GM21381 (cell line): ENCODE results near the gene RBFOX2.

Experiments
- ATAC-seq: cut with Tn5 transposase; IDR thresholded peaks from one replicate; pipeline ENCODE4 v1.9.1; 2021; ENCODE audit warnings: mild to moderate bottlenecking, moderate library complexity; ENCODE audit not compliant: unreplicated experiment

Gene RBFOX2

DNA sequence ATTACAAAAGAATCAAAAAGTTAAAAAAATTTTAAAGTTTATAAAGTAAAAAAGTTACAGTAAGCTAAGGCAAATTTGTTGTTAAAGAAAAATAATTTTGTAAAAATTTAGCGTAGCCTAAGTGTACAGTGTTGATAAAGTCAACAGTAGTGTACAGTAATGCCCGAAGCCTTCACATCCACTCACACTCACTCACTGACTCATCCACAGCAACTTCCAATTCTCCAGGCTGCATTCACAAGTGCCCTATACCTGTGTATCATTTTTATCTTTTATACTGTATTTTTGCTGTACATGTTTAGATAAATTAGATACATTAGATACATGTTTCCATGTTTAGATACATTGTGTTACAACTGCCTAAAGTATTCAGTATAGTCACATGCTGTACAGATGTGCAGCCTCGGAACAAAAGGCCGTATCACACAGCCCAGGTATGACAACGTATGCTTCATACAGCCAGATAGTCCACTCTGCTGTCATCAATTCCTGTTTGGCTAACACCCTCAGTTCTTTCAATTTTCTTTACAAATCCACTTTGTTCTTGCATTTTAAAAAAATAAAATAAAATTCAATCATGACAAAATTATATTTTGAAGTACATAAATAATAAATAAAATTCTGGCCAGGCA, 80.7 kb downstream of the RBFOX2 start:
- ATAC-seq = no peak

DNA sequence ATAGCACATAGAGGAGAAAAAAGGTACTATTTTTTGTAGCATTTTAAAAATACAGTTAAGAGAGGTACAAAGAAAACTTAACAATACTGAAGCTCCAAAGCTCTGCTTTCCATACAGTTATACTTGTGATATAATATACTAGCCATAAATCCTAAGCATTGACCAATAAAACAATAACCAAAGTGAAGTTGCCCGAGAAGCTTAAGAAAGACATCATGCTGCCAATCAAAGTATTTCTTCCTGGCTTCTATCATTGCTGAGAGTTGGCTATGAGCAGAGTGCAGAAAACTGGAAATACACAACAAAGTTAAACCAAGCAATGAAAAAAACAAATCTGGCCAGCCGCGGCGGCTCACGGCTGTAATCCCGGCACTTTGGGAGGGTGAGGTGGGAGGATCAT, 84.2 kb downstream of the RBFOX2 start:
- ATAC-seq = no peak

DNA sequence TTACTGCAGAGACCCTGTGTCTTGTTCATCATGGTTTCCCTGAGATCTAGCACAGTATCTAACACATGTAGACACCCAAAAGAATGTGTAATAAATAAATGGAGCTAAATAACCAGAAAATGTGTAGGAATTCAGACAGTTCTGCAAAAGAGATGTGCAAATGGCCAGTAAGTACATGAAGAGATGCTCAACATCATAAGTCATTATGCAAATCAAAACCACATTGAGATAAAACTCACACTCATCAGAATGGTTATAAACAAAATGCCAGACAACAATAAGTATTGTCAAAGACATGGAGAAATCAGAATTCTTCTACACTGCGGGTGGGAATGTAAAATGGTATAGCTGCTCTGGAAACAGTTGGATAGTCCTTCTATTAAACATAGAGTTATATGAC, 88.5 kb downstream of the RBFOX2 start:
- no peak for ATAC-seq

DNA sequence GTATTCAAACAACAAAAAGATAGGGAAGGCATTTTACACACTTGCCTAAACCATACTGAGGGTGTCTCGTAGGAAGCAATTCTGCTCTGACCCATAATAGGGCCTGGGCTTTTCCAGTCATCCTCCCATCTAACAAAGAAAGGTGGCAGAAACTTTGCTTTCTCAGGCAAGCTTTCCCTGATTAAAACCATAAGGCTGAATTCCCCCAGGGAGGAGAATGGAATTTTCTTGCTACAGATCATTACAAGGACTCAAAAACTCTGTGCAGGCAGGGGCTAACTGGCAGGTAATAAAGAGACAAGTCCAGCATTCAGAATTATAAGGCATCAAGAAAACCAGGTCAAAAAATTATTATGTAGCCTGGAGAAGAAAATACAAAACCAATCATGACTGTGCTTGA, 90.4 kb downstream of the RBFOX2 start:
- no peak for ATAC-seq

DNA sequence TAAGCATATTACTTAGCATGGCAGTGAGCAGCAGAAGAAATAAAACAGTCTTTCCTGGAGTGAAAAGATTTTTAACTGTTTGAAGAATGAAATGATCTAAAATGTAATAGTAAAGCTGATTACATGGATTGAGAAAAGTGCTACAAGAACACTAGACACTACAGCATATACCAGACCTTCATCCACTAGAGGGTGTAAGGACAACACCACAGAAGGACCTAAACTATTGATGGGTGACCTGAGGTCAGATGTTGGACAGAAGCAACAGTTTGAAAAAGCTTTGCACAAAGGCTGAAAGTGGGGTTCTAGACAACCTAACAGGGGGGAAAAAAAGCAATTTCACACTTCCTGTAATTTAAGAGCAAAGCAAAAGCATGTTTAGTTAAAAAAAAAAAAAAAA, 97.7 kb downstream of the RBFOX2 start:
- ATAC-seq = no peak

DNA sequence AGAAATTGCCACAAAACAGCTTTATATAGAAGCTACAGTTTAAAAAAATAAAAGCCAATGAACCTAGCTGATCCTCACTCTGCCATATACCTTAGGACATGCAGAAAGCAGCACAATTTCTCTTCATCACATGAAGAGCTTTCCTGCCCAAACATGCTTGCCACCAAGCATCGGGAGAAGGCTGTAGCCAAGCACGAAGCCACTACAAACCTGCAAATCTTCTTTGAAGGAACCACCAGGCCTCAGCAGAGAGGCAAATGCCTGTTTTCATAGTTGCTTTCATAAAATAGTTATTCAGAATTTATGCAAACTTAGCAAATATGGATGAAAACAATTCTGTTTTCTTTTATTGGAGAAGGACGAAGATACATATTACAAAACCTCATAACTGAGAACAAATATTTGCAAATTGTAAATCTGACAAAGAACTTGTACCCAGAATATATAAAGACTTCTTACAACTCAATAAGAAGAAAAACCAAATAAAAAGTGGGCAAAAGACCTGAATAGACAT, 100.3 kb downstream of the RBFOX2 start:
- no peak for ATAC-seq

DNA sequence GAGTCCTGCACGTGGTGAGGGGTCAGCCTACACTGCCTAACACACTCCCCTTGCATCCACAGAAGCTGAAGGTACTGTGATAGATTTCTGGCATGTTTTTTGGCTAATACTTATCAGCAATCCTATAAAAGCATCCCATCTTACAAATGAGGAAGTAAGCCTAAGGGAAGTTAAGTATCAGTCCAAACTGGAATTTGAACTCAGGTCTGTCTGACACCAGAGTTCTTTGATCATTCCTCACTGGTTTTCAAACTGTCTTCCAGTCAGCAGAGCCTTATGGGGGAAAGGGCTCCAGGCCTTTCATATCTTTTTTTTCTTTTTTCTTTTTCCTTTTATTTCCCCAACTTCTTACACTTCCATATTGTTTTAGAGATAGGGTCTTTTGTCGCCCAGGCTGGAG, 105.6 kb downstream of the RBFOX2 start:
- no peak for ATAC-seq

DNA sequence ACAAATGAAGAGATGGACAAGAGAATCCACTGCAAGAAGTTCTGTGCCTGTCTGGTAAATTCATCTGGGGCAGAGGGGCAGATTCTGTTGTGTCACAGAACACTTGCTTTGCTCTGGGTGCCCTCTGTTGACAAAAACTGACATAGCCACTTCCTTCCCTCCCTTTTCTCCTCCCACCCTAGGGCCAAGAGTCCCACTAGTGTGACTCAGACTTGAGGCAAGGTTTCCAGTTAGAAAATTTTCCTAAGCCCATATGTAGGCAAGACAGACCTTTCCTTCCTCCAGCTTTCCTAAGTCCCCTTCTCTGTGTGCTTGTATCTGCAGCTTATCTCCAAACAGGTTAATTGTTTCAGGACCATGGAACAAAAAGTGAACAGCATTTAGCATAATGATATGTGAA, 106.8 kb downstream of the RBFOX2 start:
- ATAC-seq = no peak

DNA sequence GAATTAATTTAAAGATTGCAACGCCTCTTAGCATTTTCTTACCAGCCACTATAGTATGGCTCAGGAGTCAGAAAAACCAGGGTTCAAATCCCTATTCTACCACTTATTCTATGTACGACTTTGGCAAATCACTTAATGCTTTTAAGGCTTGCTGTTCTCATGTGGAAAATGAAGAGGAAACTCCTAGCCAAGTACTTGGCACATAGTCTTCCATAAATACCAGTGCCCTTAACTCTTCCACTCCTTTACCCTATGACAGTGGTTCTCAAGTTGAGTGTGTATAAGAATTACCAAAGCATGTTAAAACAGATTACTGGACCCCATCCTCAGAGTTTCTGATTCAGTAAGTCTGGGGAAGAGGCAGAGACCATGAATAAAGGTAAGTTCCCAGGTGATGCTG, 107.6 kb downstream of the RBFOX2 start:
- no peak for ATAC-seq

DNA sequence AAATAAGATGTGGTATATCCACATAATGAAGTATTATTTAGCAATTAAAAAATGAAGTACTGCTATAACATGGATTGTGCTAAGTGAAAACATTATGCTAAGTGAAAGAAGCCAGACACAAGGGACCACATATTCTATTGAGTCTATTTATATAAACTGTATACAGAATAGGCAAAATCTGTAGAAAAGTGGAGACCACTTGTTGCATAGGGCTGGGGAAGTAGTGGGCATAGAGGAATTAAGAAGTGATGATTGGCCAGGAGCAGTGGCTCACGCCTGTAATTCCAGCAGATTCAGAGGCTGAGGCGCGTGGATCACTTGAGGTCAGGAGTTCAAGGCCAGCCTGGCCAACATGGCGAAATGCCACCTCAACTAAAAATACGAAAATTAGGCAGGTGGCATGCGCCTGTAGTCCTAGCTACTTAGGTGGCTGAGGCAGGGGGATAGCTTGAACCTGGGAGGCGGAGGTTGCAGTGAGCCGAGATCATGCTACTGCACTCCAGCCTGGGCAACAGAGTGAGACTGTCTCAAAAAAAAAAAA, 109.6 kb downstream of the RBFOX2 start:
- ATAC-seq = no peak

DNA sequence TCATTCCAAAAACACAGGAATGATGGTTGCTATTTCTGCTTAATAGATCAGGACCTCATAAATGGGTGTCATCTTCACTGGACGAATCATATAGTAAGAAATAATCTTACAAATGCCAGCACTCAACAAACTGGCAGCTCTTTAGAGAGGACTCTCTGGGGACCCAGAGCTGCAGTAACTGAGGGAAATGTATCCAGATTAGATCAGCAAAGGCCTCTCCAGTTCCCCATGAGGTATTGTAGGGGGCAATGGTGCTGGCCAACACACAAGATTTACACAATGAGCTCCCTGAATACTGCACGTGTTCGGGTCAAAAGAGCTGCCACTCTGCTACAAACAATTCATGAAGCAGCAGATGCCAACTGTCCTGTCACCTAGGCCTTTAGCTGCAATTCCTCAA, 110.2 kb downstream of the RBFOX2 start:
- ATAC-seq = no peak

DNA sequence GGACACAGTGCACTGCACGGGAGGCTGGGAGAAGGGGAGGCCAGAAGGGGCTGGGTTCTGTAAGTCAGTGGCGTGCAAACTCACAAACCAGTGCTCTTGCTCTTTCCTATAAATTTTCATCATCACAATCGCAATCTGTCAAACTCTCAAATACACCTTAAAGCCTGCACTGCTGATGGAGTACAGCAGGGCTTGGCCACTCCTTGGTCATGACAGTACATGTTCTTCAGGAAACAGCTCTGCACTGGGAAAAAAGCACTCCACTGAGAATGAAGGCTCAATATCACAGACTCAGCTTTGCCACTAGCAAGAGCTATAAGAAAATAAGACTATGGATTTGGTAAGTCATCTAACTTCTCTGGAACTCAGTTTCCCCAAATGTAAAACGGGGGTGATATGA, 111.0 kb downstream of the RBFOX2 start:
- no peak for ATAC-seq

DNA sequence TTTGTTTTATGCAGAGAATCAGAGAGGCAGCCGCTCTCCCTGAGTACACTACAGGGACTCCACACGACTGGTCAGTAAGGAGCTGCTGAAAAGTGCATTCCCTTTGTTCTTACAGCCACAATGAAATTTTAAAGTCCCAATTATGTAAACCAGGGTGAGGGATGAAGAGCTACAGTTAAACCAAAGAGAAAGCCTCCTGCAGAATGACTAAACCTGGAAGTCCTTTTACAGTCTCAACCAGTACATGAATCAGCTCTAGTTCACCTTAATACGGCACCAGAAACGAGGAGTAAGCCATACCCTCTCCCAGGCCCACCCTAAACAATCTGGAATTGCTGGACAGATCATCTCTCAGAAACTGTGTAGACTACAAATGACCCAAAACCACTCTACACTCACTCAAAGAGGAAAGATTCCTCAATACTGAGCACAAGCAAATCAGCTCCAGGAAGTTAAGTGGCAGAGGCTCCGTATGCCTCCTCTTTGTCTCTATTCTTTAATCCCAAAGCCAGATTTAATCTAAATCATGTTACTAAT, 113.1 kb downstream of the RBFOX2 start:
- no peak for ATAC-seq

DNA sequence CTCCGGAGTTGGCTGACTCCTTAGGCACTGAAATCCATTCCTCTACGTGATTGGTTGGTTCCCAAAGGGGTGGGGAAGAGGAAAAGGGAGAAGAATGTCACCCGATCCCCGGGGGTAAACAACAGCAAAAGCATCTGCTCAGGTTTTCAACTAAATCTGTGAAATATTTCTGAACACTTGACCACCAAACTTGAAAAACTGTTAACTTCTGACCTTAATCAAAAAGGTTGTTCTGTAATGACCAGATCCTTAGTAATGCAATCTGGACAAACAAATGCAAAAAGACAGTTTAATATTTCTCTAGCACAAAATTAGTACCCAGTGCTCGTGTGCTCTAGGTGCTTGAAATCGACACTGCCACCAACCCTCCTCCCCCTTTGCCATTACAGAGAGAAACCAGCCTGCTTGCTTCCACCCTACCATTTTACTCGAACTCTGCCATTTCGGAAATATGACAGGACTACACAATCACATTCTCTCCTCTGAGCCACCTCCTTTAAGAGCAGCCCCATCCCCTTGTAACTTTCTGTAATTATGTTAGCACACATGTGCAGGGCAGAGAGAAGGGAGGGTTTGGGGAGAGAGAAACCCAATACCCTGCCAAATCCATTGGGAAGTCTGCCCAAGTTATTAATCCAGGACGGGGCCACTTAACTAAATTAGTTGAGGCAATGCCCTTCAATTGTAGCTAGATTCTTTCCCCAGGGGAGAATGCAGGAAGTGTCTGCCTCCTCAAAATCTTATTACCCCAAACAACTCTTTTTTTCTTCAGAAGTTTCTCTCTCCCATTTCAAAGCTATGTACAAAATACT, 113.8 kb downstream of the RBFOX2 start:
- ATAC-seq = no peak

DNA sequence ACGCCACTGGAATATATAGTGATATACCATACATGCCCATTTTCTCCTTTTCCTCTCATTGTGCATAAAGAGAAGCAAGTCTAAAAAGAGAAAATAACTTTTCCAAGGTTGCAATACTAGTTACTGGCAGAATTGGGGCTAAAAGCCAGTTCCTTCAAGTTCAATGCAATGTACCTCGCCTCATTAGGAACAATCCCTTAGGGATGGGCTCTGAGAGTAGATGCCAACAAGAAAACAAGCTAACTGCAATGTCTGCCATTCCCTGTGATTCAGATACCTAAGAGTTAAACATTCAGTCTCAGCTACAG, 114.3 kb downstream of the RBFOX2 start:
- no peak for ATAC-seq

DNA sequence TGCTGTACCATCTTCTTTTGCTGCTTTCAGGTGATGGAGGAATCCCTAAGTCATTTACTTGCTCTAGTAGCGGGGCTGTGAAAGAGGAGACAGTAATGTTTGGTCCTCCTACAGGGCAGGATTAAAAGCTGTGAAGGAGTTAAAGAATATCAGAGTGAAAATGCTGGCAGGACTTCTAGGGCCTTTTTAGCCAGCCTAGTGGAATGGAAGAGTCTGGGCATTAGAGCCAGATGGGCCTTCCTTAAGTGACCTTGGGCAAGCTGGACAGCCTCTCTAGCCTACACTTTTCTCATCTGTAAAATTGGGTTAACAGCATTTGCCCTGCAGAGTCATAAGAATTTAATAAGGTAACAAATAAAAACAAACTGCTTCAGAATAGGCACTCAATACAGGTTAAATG, 114.7 kb downstream of the RBFOX2 start:
- ATAC-seq = no peak

DNA sequence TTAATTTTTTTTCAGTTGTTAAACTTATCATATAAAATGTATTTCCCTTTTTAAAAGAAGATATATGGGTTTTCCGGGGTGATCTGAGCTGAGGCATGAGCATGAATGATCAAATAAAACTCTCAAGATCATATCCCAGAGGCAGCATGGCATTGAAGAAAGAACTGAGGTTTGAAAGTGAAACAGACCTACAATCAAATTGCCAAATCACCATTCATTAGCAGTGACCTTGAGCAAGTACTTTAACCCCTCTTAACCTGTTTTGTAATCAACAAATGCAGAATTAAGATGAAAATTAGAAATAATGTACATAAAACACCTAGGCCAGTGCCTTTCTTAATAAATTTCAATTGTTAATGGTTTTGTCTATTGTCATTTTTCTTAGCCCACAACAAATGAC, 116.0 kb downstream of the RBFOX2 start:
- ATAC-seq = no peak

DNA sequence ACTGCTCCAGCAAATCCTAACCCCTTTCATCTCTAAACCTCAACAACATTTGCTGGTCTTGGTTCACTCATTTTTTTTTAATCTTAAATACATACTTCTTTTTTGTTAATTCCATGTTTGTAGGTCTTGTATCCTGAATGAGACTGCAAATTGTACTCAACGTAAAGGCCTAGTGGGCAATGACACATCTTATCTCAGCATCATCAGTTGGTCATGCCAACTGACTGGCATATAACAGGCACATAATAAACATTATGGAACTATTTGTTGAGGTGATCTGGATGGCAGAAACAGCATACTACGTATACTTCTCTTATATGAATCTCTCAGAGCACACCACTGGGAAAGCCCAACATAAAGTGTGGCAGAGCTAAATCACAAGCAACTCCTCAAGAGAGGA, 116.7 kb downstream of the RBFOX2 start:
- no peak for ATAC-seq

DNA sequence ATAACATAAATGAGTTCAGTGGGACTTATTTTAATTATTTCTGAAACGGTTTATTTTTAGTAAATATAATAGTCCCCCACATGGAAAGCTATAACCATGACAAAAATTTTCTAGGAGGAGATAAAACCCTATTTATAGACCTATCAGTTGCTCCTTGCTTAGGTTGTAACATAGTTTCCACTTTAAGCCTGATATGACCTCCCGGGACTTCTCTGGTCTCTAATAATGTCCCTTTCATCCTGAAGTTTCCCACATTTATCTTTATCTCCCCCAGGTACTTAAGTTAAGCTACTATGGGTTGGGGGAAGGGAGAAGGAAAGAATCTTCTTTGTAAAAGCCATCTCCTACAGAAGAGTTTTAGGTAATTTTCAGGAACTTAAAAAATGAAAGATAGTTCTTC, 117.7 kb downstream of the RBFOX2 start:
- no peak for ATAC-seq

DNA sequence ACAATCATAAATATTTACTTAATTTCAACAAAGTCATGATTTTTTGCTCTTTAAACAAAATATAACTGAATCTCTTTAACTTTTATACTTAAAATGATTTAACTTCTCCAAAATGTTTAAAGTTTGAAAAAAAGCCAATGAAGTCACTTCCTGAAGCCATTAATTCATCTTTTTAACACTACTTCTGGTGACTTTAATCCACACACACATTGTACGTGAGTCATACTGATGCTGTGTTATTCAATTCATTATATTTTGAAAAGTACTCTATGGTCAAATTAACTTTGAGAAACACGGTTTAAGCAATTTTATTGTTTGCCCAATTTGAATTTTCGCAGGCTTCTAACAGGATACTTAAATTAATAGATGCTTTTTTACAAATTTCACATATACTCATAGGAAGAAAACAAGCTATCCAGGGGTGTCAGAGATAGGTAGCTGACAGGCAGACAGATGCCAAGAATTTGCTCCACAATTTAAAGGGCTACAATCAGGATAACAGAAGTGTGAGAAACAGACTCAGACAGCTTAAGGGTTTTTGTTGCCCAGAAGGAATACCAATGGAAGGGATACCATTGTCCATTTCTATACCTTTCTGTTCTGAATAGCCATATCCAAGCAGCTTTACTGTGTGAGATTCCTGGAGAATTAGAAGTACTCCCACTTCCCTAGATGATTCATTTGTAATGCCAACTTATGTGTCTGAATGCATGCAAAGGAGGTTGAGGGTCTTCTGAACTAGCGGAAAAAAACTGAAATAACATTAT, 118.4 kb downstream of the RBFOX2 start:
- no peak for ATAC-seq

DNA sequence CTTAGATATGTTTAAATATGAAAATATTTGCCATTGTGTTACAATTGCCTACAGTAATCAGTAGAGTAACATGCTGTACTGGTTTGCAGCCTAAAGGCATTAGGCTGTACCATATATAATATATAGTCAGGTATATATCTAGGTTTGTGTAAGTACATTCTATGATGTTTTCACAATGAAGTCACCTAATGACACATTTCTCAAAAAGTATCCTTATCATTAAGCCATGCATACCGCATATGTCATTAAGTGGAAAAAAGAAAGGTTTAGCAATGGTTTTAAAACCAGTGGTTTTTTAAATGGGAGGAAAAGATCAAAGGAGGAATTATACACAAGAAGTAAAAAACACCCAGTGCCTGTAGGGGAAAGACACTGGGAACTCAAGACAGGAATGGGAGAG, 122.7 kb downstream of the RBFOX2 start:
- ATAC-seq = no peak
